GM10266 (cell line): ENCODE measurements around the gene CACYBP.

Experiments
- DNase-seq: peaks from one replicate; pipeline ENCODE4 v3.0.0; 2012; ENCODE audit errors: extremely low spot score
- CTCF ChIP-seq: IDR thresholded peaks from 2 replicates; pipeline ENCODE4 v1.5.1; 2012; ENCODE audit warnings: mild to moderate bottlenecking, low read depth; ENCODE audit not compliant: control insufficient read depth, insufficient read depth; ENCODE audit errors: missing control alignments

CACYBP gene

GRCh38 chr1:174966008-174966572 lies 33.7 kb upstream of the CACYBP start:
- TF ChIP-seq CTCF: no peak
- no peak for DNase-seq

GRCh38 chr1:174967845-174968705 lies 31.7 kb upstream of the CACYBP start:
- DNase-seq: no peak

GRCh38 chr1:174968750-174969244 lies 30.9 kb upstream of the CACYBP start:
- peak; percentile 42 for DNase-seq
- TF ChIP-seq CTCF: no peak

More at GRCh38 chr1:174967845-174968705, 31.7 kb upstream of the CACYBP start:
- TF ChIP-seq CTCF: no peak

- no peak for DNase-seq
- TF ChIP-seq CTCF: no peak
Observed at GRCh38 chr1:174969977-174970376, 29.8 kb upstream of the CACYBP start.

- DNase-seq: no peak
- no peak for TF ChIP-seq CTCF
Observed at GRCh38 chr1:174971466-174971865, 28.3 kb upstream of the CACYBP start.

GRCh38 chr1:174971902-174972301 lies 27.8 kb upstream of the CACYBP start:
- DNase-seq: no peak
- TF ChIP-seq CTCF: no peak

GRCh38 chr1:174974711-174975119 lies 25.0 kb upstream of the CACYBP start:
- no peak for DNase-seq
- no peak for TF ChIP-seq CTCF
